ENCODE results near the gene DMRTA1.
A peak's percentile ranks its signal among the peaks of the same experiment; 100 is the strongest.
"Not testable (repeated sequence)": the region's sequence is repeated elsewhere in the genome, so short reads cannot be mapped to it uniquely, and the experiment has no call there.

The DMRTA1 gene, protein sequence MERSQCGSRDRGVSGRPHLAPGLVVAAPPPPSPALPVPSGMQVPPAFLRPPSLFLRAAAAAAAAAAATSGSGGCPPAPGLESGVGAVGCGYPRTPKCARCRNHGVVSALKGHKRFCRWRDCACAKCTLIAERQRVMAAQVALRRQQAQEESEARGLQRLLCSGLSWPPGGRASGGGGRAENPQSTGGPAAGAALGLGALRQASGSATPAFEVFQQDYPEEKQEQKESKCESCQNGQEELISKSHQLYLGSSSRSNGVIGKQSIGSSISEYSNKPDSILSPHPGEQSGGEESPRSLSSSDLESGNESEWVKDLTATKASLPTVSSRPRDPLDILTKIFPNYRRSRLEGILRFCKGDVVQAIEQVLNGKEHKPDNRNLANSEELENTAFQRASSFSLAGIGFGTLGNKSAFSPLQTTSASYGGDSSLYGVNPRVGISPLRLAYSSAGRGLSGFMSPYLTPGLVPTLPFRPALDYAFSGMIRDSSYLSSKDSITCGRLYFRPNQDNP

DNA sequence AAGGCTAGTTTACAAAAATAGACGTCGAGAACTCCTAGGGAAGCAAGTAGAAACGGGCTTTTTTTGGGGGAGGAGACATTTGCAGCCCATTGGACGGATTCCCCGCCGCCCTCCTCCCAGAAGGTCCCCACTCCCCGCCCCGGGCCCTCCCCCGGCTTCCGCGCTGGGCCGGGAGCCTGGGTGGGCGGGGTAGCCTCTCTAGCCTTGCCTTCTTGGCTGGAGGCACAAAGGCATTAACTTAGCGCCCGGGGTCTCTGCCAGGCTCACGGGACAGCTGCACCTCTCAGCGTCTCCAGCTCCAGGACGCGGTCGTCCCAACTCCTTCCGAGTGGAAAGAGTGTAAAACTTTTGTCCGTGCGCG is at the start of gene DMRTA1:
TSS of gene DMRTA1 (plus strand) at position 236 of the 361 bp plus-strand sequence. CDS start 242 bp downstream, outside the sequence.
- peak; percentile 45 for DNase-seq

DNA sequence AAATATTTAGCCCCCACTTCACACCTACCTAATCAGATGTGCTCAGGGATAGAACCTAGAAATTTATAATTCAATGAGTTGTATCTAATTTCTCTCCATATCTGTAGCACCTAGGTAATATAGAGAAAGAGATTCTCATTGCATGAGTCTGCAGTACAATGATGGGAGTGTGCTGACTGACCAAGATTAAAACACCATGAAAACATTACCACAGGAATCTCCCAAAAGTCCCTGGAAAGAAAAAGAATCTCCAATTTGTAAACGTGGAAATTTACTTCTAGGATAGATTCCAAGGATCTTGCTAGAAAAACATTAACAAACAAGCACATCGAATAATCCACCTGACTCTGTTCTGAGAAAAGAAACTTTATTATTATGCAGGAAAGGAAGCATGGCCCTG is 45.0 kb upstream of the DMRTA1 start:
- no peak for DNase-seq

DNA sequence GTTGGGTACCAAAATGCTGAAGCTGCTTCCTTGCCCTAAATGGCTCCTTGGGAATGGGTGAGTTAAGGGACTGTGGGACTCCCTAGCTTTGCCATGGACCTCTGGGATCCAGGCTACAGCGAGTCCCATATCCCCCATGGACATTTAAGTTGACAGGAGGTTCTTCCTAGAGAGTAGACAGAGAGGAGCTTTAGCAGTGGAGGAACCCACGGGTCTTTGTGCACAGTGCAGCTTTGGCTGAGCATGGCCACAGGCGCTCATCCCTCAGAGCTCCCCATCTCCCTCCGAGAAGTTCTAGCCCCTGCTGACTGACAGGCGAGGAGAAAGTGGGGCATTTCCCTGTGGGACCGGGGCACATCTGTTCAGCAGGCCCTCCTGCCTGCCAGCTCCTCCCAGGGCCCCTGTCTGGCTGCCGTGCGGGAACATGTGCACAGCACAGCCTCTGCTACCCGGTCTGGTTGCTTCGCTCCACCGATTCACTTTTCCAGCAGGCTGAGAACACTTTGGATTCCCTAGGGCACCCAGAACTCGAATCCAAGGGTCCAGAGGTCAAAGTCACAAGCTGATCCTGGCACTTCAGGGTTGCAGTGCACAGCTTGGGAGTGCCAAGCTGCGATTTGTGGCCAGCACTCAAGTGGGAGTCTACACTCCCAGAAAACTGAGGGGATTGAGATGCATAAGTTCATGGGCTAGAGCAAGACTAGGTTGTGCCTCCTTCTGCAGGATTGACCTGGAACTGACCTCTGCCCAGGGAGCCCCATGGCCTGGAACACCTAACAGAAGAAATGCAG is 40.6 kb upstream of the DMRTA1 start:
- DNase-seq, result no peak

DNA sequence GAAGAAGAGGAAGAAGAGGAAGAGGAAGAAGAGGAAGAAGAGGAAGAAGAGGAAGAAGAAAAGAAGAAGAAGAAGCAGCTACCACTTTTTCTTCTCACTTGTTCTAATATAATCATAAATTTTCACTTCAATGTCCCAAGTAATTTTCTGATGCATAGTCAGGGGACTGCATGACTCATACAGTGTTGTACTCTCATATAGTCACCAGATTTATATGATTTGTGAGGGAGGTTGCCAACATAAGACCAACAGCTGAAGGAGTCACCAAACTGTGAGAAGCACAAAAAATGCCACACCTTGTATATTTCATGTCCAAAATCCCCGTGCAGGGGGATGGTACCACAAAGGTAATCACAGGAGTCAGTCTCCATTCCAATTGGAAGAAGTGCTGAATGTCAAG is 32.7 kb upstream of the DMRTA1 start:
- no peak for DNase-seq

DNA sequence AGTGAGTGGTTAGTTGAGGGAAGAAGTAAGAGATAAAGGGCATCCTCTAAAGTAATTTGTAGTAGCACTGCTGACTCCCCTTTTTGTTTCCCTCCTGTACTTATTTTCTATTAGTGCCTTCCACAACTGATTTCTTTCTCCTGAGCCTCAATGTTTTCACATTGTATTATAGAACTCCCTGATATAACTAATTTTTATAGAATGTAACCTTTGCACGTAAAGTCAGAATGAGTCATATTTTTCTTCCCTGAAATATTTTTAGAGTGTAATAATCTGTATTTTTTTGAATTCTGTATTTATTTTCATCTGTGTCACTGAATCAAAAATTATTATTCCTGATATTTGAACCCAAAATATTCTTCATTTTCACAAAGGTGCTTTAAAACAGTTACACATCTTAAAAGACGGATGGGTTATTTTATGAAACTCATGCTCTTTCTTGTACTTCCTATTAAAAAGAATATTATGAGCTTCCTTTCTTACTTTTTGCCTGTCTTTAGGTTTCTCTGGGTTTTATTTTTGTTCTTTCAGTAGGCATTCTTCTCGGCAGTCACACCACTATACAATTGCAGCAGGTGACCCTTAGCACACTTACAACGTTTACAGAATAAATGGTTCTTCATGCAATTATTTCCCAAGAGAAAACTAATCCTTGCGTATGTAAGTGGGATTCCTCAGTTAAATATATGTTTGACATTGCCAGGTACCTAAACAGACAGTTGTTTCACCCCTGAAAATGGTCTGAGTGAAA is 30.5 kb upstream of the DMRTA1 start:
- no peak for DNase-seq

DNA sequence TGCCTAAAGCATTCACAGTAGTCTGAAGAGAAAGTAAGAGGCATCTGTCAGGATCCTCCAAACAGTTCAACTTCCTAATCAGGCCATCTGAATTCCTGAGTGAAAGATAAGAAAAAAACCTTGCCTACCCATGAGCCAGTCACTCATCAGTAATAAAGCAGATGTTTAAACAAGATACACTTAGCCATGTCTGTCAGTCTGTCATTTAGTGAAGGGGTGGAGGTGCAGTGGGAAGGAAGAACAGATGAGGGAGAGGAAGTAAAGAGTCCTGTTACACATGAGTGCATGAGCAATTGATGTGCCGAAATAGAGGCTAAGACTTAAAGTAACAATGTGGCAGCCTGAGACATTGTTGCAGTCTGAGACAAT is 29.9 kb upstream of the DMRTA1 start:
- no peak for DNase-seq

DNA sequence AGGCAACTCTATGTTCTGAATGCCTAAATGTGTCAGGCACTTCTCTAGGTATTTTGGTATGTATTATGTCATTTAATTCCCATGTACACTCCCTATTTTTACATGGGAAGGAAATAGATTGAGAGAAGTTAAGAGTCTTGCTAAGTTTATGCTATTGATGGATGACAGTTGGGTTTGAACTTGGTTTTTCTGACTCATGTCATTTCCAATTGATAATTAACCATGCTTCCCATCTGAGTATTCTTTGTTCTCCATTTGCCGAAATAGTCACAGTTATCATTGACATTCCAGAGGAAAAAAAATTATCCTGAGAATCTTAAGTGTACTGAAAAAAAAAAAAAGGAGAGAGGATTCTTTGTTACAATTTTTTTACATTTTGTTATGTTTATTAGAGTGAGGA is 23.1 kb upstream of the DMRTA1 start:
- no peak for DNase-seq

DNA sequence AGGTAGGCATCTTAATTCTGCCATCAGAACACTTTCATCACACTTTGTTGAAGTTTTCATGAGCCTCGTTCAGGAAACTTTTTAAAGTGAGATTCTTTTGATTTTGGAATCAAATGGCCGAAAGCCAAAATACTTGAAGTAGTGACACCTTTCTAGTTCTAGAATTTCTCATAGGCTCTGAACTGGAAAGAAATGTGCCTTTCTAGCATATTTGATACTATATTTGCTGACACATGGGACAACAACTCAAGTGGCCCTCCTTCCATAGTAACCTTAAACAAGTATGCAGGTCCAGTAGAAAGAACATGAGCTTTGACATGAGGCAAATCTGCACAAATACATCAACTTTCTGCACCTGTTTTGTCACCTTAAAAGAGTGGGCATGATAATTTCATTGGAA is 22.0 kb upstream of the DMRTA1 start:
- DNase-seq, result no peak

DNA sequence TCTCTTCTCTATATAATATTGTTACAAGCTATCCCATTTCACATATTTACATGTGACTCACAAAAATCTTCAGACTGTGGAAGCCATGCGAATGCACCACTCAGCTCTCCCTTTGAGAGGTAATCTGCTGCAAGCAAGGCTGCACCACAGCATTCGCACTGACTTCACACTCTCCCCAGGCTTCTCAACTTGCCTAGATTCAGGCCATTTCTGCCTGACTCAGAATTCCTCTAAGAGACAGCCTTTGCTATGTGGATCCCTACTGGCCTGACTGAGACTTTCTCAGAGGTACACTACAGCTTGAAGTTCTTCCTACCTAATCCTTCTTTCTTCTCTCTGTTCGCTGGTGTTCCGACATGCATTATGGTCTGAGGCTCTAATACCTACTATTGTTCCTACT is 21.1 kb upstream of the DMRTA1 start:
- DNase-seq, result no peak

DNA sequence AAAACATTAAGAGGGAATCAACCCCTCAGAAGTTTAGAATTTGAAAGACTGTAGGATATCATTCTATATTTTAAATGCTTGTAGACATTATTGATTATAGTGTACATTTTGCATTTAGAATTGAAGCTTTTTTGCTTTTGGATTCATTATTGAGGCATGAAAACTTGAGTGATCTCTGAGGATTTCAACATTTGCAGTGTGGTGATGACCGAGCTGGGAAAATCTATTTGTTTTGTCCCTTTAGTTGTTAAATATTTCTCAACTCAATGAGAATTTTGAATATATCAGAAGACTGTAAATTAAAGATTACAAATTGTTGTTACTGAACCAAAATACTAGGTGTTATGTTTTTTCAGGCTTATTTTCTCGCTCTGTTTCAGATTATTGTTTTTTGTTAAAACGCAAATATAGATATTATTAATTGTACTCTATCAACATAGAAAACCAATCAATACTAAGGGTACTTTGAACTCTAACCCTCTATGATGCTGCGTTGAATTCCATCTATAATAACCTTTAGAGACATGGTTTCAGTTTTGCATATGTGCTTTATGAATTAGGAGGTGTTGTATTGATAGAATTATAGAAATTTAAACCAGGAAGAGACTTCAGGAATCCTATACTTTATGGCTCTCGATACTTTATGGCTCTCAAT is 19.3 kb upstream of the DMRTA1 start:
- DNase-seq, result no peak

DNA sequence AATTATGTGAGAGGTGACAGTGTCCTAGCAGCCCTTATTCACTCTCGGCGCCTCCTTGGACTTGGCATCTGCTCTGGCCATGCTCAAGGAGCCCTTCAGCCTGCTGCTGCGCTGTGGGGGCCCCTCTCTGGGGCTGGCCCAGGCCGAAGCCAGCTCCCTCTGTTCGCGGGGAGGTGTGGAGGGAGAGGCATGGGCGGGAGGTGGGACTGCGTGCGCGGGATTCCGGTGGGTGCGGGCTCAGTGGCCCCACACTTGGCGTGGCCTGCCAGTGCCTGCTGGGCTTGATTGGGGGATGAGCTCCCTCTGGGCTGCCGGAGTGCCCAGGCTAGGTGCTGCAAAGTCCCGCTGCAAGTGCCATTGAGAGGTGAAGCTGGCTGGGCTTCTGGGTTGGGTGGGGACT is 12.9 kb upstream of the DMRTA1 start:
- no peak for DNase-seq

DNA sequence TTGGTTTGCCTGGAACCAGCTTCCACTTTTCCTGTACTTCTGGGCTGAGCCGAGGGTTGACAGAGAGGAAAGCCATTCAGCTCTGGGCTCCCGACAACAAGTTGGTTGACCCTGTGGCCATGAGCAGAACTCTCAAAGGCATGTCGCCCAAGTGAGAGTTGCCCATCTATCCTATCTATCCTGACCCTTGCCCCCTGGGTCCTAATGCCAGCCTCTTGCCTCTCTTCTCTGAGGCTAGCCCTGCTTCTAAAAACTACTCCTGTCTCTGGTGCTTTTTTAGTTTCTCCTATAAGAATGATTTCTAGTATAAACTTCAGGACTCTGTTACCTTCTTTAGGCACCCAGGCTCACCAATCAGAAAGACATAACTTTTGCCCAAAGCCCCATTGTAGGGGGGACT is 11.4 kb upstream of the DMRTA1 start:
- not testable (repeated sequence) for DNase-seq

DNA sequence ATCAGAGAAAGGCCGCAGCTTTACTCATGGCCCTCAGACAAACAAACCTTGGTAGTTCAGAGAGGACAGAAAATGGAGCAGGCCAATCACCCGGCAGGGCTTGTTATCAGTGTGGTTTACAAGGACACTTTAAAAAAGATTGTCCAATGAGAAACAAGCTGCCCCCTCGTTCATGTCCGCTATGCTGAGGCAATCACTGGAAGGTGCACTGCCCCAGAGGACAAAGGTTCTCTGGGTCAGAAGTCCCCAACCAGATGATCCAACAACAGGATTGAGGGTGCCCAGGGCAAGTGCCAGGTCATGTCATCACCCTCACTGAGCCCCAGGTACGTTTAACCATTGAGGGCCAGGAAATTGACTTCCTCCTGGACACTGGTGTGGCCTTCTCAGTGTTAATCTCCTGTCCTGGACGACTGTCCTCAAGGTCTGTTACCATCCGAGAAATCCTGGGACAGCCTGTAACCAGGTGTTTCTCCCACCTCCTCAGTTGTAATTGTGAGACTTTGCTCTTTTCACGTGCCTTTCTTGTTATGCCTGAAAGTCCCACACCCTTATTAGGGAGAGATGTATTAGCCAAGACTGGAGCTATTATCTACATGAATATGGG is 9.1 kb upstream of the DMRTA1 start:
- DNase-seq, result not testable (repeated sequence)

DNA sequence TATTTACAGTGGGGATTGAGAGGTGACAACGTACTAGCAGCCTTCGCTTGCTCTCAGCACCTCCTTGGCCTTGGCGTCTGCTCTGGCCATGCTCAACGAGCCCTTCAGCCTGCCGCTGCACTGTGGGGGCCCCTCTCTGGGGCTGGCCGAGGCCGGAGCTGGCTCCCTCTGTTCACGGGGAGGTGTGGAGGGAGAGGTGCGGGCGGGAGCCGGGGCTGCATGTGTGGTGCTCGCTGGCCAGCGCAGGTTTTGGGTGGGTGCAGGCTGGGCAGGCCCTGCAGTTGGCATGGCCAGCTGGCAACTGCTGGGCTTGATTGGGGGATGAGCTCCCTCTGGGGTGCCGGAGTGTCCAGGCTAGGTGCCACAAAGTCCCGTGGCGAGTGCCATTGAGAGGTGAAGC is 5.8 kb upstream of the DMRTA1 start:
- DNase-seq, result no peak

DNA sequence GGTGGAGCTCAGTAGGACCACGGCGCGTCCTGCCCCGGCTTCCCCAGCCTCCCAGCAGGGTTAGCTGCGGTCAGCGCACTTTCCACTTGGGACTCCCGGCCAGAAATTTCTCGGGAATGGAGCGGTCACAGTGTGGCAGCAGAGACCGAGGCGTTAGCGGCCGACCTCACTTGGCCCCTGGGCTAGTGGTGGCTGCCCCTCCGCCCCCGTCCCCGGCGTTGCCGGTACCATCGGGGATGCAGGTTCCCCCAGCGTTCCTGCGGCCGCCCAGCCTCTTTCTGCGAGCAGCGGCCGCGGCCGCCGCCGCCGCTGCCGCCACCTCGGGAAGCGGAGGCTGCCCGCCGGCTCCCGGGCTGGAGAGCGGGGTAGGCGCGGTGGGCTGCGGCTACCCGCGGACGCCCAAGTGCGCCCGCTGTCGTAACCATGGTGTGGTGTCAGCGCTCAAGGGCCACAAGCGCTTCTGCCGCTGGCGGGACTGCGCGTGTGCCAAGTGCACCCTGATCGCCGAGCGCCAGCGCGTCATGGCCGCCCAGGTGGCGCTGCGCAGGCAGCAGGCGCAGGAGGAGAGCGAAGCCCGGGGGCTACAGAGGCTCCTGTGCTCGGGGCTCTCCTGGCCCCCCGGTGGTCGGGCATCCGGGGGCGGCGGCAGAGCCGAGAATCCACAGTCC is 460 bp downstream of the DMRTA1 start:
- DNase-seq, result peak; percentile 39

DNA sequence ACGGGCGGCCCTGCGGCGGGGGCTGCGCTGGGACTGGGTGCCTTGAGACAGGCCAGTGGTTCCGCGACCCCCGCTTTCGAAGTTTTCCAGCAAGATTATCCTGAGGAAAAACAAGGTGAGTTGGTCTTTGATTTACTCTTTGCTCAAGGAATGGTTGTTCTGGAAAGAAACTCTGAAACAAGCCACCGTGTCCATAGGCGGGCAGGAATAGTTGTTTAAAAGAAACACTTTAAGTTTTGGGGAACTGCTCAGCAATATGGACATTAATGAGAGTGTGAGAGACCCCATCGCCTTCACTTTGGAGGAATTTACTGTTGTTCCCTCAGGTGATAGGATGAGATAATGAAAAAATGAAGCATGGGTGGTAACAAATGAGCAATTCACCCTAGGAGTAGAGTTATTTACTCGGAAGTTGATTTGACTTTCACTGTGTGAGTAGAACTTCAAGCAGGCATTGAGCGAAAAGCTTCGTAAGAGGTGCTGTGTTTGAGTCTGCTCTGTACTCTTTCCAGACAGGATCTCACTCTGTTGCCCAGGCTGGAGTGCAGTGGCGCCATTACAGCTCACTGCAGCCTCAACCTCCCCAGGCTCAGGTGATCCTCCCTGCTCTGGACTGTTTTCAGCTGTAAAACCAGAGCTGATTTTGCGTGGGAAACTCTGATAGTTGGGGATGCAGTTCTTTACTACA is 1.1 kb downstream of the DMRTA1 start:
- DNase-seq, result no peak

DNA sequence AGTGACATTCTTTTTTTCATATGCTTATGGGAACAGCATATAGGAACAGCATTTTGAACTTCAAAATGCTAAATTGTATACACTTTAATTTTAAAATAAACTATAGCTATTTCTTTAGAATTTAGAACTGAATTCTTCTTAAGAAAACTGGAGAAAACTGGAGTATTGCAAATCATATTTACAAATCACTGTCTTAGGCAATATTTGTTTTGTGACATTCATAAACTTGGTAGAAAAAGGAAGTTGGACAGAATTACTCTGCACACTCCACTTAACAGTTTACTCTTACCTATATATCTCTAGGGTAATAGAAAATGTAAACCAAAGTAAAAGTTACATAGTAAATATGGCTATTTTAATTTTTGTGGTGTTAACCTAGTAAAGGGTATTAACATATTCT is 3.1 kb downstream of the DMRTA1 start:
- DNase-seq, result no peak

DNA sequence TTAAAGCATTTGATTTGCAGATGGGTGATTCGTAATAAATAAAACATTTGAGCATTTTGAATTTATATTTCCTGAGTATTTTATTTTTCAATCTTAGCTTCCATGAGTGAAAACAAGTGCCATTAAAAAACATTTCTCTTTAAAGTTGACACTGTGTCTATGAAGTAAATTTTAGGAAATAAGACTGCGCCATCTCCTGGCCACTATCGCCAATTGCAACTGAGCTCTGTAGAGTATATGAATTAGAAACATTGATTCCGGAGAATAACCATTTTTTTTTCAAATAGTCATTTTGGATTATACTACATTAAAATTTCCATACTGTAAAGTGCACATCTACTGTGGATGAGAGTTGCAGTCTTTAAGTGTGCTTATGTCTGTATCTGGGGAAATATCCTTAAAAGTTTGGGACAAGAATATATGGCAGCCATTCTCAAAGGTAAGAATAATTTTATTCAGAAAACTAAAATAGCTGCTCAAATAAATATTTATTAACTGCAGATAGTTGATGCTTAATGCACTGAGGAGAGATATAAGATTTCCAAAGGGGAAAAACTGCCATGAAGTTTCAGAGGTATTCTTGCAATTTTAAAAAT is 5.9 kb downstream of the DMRTA1 start:
- DNase-seq, result peak; percentile 40

DNA sequence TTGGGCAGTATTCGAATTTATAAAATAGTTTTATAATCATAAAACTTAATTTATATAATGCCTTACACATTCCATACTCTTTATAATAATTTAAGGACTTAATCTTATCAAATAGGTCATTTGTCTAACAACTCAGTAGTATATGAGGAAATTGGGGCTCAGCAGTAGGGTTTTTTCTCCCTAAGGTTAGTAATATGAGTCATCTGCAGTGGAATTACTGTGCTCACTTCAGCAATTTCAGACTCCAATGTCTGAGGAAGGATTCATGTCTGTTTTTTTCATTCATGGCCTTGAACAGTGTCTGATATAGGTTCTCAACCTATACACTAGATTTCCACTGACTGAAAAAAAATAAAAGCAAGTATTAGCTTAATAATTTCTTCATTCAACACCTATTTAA is 7.4 kb downstream of the DMRTA1 start:
- no peak for DNase-seq

DNA sequence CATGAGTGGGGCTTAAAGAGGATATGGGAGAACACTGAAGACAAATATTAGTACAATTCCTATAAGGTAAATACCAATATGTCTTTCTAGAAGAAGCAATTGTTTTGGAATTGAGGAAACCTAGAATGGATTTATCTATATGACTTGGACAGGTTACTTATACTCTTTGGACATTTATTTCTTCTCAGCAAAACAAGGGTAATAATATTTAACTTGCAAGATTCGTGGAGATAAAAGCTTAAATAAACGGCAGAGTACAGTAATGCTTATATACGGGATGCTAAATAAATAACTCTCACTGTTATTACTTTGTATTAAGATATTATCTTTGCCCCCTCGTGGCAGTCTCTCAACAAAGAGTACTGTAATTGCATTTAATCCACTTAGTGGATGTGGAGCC is 8.6 kb downstream of the DMRTA1 start:
- no peak for DNase-seq

DNA sequence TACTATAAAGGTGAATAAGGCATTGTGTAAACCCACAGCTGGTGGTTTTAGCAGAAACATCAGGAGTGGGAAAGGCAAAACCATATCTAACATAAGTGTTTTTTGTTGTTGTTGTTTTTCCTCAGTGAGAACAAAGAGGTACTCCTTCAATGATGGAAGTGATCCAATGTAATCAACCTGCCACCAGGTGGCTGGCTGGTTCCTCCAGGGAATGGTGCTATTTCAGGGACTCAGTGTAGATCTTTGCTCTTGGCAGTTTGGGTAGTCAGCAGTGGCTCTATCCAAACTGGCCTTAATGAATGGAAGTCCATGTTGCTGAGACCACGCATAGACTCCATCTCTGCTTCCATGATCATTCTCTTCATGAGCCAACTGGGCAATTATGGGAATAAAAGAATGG is 10.8 kb downstream of the DMRTA1 start:
- no peak for DNase-seq
